ENCODE measurements around the gene CCM2.

The CCM2 gene

GRCh38 chr7:45036317-45036716 lies 36.3 kb downstream of the CCM2 start:
- no peak for DNase-seq

- no peak for DNase-seq
Measured at GRCh38 chr7:45036796-45037195, 36.8 kb downstream of the CCM2 start.

GRCh38 chr7:45037876-45038275 lies 37.9 kb downstream of the CCM2 start:
- DNase-seq = no peak

GRCh38 chr7:45039106-45039505 lies 39.1 kb downstream of the CCM2 start:
- no peak for DNase-seq

- DNase-seq = no peak
Measured at GRCh38 chr7:45044338-45044737, 44.3 kb downstream of the CCM2 start.

GRCh38 chr7:45048748-45049147 lies 48.7 kb downstream of the CCM2 start:
- no peak for DNase-seq

GRCh38 chr7:45050198-45050597 lies 50.2 kb downstream of the CCM2 start:
- DNase-seq = no peak

- no peak for DNase-seq
Measured at GRCh38 chr7:45052011-45052410, 52.0 kb downstream of the CCM2 start.

- no peak for DNase-seq
Measured at GRCh38 chr7:45053401-45053800, 53.4 kb downstream of the CCM2 start.

GRCh38 chr7:45053941-45054340 lies 53.9 kb downstream of the CCM2 start:
- DNase-seq = no peak

GRCh38 chr7:45054442-45054841 lies 54.4 kb downstream of the CCM2 start:
- DNase-seq = no peak

- no peak for DNase-seq
Measured at GRCh38 chr7:45055016-45055415, 55.0 kb downstream of the CCM2 start.

- no peak for DNase-seq
Measured at GRCh38 chr7:45055594-45056219, 55.7 kb downstream of the CCM2 start.

- no peak for DNase-seq
Measured at GRCh38 chr7:45057878-45058277, 57.9 kb downstream of the CCM2 start.

GRCh38 chr7:45060295-45060694 lies 60.3 kb downstream of the CCM2 start:
- DNase-seq = no peak

GRCh38 chr7:45061352-45061751 lies 61.4 kb downstream of the CCM2 start:
- no peak for DNase-seq

- DNase-seq = no peak
Measured at GRCh38 chr7:45061806-45062425, 61.9 kb downstream of the CCM2 start.

GRCh38 chr7:45064047-45064725 lies 64.2 kb downstream of the CCM2 start:
- no peak for DNase-seq

GRCh38 chr7:45065031-45065995 lies 65.3 kb downstream of the CCM2 start:
- DNase-seq = no peak

GRCh38 chr7:45066409-45066808 lies 66.4 kb downstream of the CCM2 start:
- no peak for DNase-seq

GRCh38 chr7:45067582-45067981 lies 67.6 kb downstream of the CCM2 start:
- DNase-seq = no peak

- DNase-seq = no peak
Measured at GRCh38 chr7:45068236-45069023, 68.4 kb downstream of the CCM2 start.

All from NCI-H526 (cell line).